ENCODE measurements around the gene NEIL1. TPM values are rescaled to one million over a fixed set of nuclear protein-coding genes. Genes with fewer than 3 reads are reported as not detected.

NEIL1 gene
- total and polyA plus RNA-seq, 2 of the 8 experiments (the other 6 are each of a cell fraction or from before 2014, with no cell fraction given), result 10.4 to 10.9 TPM

- no peak overlapping the region for H3K23ac ChIP-seq (ENCODE audit: insufficient read length)
- H2BK12ac ChIP-seq (ENCODE audit: low read depth, low read length), result no peak overlapping the region
- no peaks in the 10 kb centered on the region for H3K79me1 ChIP-seq (ENCODE audit: low read depth, low read length)
- WGBS, 2 experiments (ENCODE audit: extremely low coverage in 1 of 2, insufficient coverage in 1 of 2, insufficient read length in 1 of 2, insufficient replicate concordance in 2 of 2, low coverage in 1 of 2, low lambda C conversion rate in 2 of 2, missing lambda C conversion rate in 1 of 2), result 88% methylated on average over 4 of the region's 4 CpGs; no CpG with 5 or more reads in 1 of the 2 experiments
- H3K23me2 ChIP-seq (ENCODE audit: low read depth, low read length), result no peaks in the 10 kb centered on the region
- no peaks in the 10 kb centered on the region for H4K20me1 ChIP-seq (replicated peaks in 1 of 2; ENCODE audit: control insufficient read depth in 1 of 2, insufficient read depth in 2 of 2, low read length in 2 of 2)
- no peak overlapping the region for H3K4ac ChIP-seq (replicated peaks; ENCODE audit: insufficient read length, low read depth, low read length)
- no peaks in the 10 kb centered on the region for H3K36me3 ChIP-seq (ENCODE audit: control insufficient read depth in 2 of 4, insufficient read depth in 4 of 4, low read length in 3 of 4)
- H3K56ac ChIP-seq (replicated peaks; ENCODE audit: insufficient read length, low read depth, low read length), result no peak overlapping the region
- H3K4me1 ChIP-seq (replicated peaks in 1 of 4; ENCODE audit: control insufficient read depth in 3 of 4, insufficient read depth in 4 of 4, low read length in 3 of 4), result no peaks in the 10 kb centered on the region
- H2AK5ac ChIP-seq (ENCODE audit: low read depth, low read length), result no peak overlapping the region
- no peak overlapping the region for H4K91ac ChIP-seq (replicated peaks; ENCODE audit: insufficient read length, low read length)
- DNase-seq (ENCODE audit: low read depth in 1 of 2, low spot score in 2 of 2) (no peak), FAIRE-seq (no peak)
- ChIA-PET POLR2A (ENCODE audit: partially characterized antibody) (interaction anchor here (1.9 kb wide), 1 partner anchor 9 kb away, joined by 8 read pairs; the partner anchor contains the start of gene COMMD4), CTCF (ENCODE audit: partially characterized antibody) (interaction anchor here (0.6 to 2.4 kb wide), 5 partner anchors 19 to 352 kb away, joined by 3 to 12 read pairs (median 3); no protein-coding TSS in a partner anchor)
- H3K4me2 ChIP-seq (ENCODE audit: insufficient read depth in 1 of 2, low read depth in 2 of 2, low read length in 2 of 2), result no peak overlapping the region
- no peak overlapping the region for H3K4me3 ChIP-seq (ENCODE audit: extremely low read depth in 1 of 4, insufficient read depth in 2 of 4, low read depth in 3 of 4, low read length in 4 of 4)
- H2BK120ac ChIP-seq (replicated peaks; ENCODE audit: low read depth, low read length), result no peak overlapping the region
- no peak overlapping the region for H2BK15ac ChIP-seq (ENCODE audit: low read length)
- no peak overlapping the region for H2BK20ac ChIP-seq (ENCODE audit: low read length)
- H3K18ac ChIP-seq (ENCODE audit: extremely low read depth, low read length), result no peak overlapping the region
- no peaks in the 10 kb centered on the region for H3K79me2 ChIP-seq (ENCODE audit: control insufficient read depth in 1 of 2, insufficient read depth in 2 of 2, low read length in 2 of 2)
- H2AFZ ChIP-seq (ENCODE audit: low read length), result no peak overlapping the region
- H3K9ac ChIP-seq (replicated peaks in 1 of 4; ENCODE audit: extremely low read depth in 1 of 4, low read depth in 3 of 4, low read length in 3 of 4), result no peak overlapping the region
- no peak overlapping the region for H3K27ac ChIP-seq (ENCODE audit: low read depth, low read length)
- H3K14ac ChIP-seq (ENCODE audit: insufficient read length), result no peak overlapping the region
- peaks cover 0 to 2% of the 10 kb centered on the region in 2 experiments; a peak in 1 of 4 replicates for H3K9me3 ChIP-seq (ENCODE audit: insufficient read depth in 2 of 2, low read depth in 1 of 2, low read length in 1 of 2)
- no peaks in the 10 kb centered on the region for H3K27me3 ChIP-seq (replicated peaks in 1 of 4; ENCODE audit: control insufficient read depth in 3 of 4, extremely low read depth in 1 of 4, insufficient read depth in 3 of 4, low read length in 3 of 4)
- no peak overlapping the region for H4K8ac ChIP-seq (ENCODE audit: extremely low read depth, insufficient read depth, low read length)
- H4K5ac ChIP-seq (ENCODE audit: insufficient read length, low read depth, low read length), result no peak overlapping the region
- H2BK5ac ChIP-seq (ENCODE audit: low read depth, low read length), result no peak overlapping the region
- TF ChIP-seq CREB1 (IDR thresholded peaks at IDR 0.05) (no peak), CTCF (IDR thresholded peaks at IDR 0.05; ENCODE audit: control extremely low read depth in 1 of 3, insufficient read depth in 1 of 3, low read depth in 1 of 3, low read length in 3 of 3) (peak; percentile 25 to 47 (median 27); a peak in 2 of 4 replicates), TAF7 (optimal IDR thresholded peaks at IDR 0.05; ENCODE audit: borderline replicate concordance, low read depth, low read length) (no peak), EGR1 (IDR thresholded peaks at IDR 0.05; ENCODE audit: borderline replicate concordance, low read depth, low read length) (no peak), FOSL1 (IDR thresholded peaks at IDR 0.05; ENCODE audit: insufficient read depth, low read depth, low read length) (no peak), POU5F1 (IDR thresholded peaks at IDR 0.05; ENCODE audit: low read depth, low read length) (no peak), USF2 (IDR thresholded peaks at IDR 0.05; ENCODE audit: low read length) (no peak), BCL11A (IDR thresholded peaks at IDR 0.05; ENCODE audit: low read depth in 2 of 2, low read length in 2 of 2) (no peak), SAP30 (IDR thresholded peaks at IDR 0.05; ENCODE audit: insufficient read depth, insufficient replicate concordance, low read length) (no peak)
- TF ChIP-seq, protein P1, sequence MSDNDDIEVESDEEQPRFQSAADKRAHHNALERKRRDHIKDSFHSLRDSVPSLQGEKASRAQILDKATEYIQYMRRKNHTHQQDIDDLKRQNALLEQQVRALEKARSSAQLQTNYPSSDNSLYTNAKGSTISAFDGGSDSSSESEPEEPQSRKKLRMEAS (IDR thresholded peaks at IDR 0.05), result 0 out of 2 replicates have a peak, but pooled peaks have one; percentile 10
These were observed 19.8 kb upstream of the NEIL1 start for GRCh38 chr15:75327005-75327404.
